Activated naive CD8-positive, alpha-beta T cell treated with anti-CD3 and anti-CD28 coated beads, Interleukin-2, amount 50 U/mL, for 24 hours (primary cell): ENCODE data around the gene SERPINA10.
"Not testable (repeated sequence)": the region's sequence is repeated elsewhere in the genome, so short reads cannot be mapped to it uniquely, and the experiment has no call there.

Experiments
- ATAC-seq: fragments of 150-1000 bp; cut with Tn5 transposase; one replicate; pipeline ENCODE4 v1.10.0; 2021
- DNase-seq: peaks from one replicate; pipeline ENCODE4 v3.0.0; 2021
- H3K27ac Mint-ChIP-seq: one replicate; pipeline ENCODE4 v1.8.0; 2021; ENCODE audit warnings: mild to moderate bottlenecking, mixed read lengths
- H3K27me3 Mint-ChIP-seq: one replicate; pipeline ENCODE4 v1.8.0; 2021; ENCODE audit warnings: mixed read lengths
- H3K36me3 Mint-ChIP-seq: one replicate; pipeline ENCODE4 v1.8.0; 2021; ENCODE audit warnings: low read depth, mixed read lengths
- H3K4me1 Mint-ChIP-seq: one replicate; pipeline ENCODE4 v1.8.0; 2021; ENCODE audit warnings: mixed read lengths
- H3K4me3 Mint-ChIP-seq: one replicate; pipeline ENCODE4 v1.8.0; 2021; ENCODE audit warnings: mild to moderate bottlenecking, moderate library complexity, mixed read lengths
- H3K9me3 Mint-ChIP-seq: one replicate; pipeline ENCODE4 v1.8.0; 2021; ENCODE audit warnings: mixed read lengths

SERPINA10 gene

GRCh38 chr14:94278731-94279130 is 14.3 kb downstream of the SERPINA10 start:
- no peak overlapping the region for H3K4me3 Mint-ChIP-seq
- ATAC-seq, result no peak
- H3K4me1 Mint-ChIP-seq, result no peaks in the 10 kb centered on the region
- no peak for DNase-seq
- H3K27ac Mint-ChIP-seq, result no peak overlapping the region
- no peaks in the 10 kb centered on the region for H3K9me3 Mint-ChIP-seq
- H3K27me3 Mint-ChIP-seq, result peaks cover 5% of the 10 kb centered on the region
- no peaks in the 10 kb centered on the region for H3K36me3 Mint-ChIP-seq

- ATAC-seq, H3K27me3 Mint-ChIP-seq: not testable (repeated sequence)
Observed at GRCh38 chr14:94276898-94277561, 16.0 kb downstream of the SERPINA10 start.

GRCh38 chr14:94269156-94269555 is 23.9 kb downstream of the SERPINA10 start:
- no peak overlapping the region for H3K27ac Mint-ChIP-seq
- H3K27me3 Mint-ChIP-seq, result peaks cover 18% of the 10 kb centered on the region
- no peaks in the 10 kb centered on the region for H3K4me1 Mint-ChIP-seq
- DNase-seq, result no peak
- H3K4me3 Mint-ChIP-seq, result no peak overlapping the region
- no peaks in the 10 kb centered on the region for H3K36me3 Mint-ChIP-seq
- H3K9me3 Mint-ChIP-seq, result no peaks in the 10 kb centered on the region
- ATAC-seq, result no peak

More at GRCh38 chr14:94276898-94277561, 16.0 kb downstream of the SERPINA10 start:
- not testable (repeated sequence) for H3K4me1 Mint-ChIP-seq, DNase-seq, H3K9me3 Mint-ChIP-seq, H3K27ac Mint-ChIP-seq, H3K36me3 Mint-ChIP-seq, H3K4me3 Mint-ChIP-seq

GRCh38 chr14:94268582-94268981 is 24.5 kb downstream of the SERPINA10 start:
- H3K9me3 Mint-ChIP-seq, ATAC-seq, H3K4me3 Mint-ChIP-seq, H3K27ac Mint-ChIP-seq, DNase-seq, H3K4me1 Mint-ChIP-seq, H3K36me3 Mint-ChIP-seq: not testable (repeated sequence)
- H3K27me3 Mint-ChIP-seq, result peaks cover 18% of the 10 kb centered on the region

GRCh38 chr14:94267352-94267751 is 25.7 kb downstream of the SERPINA10 start:
- Mint-ChIP-seq H3K9me3 (peaks cover 16% of the 10 kb centered on the region), H3K4me3 (no peak overlapping the region), H3K4me1 (no peaks in the 10 kb centered on the region), H3K27me3 (peaks cover 18% of the 10 kb centered on the region), H3K36me3 (no peaks in the 10 kb centered on the region), H3K27ac (no peak overlapping the region)
- ATAC-seq (no peak), DNase-seq (no peak)

GRCh38 chr14:94264195-94264594 is 28.9 kb downstream of the SERPINA10 start:
- H3K27ac Mint-ChIP-seq, DNase-seq, H3K4me3 Mint-ChIP-seq, ATAC-seq, H3K4me1 Mint-ChIP-seq, H3K27me3 Mint-ChIP-seq, H3K36me3 Mint-ChIP-seq: not testable (repeated sequence)
- H3K9me3 Mint-ChIP-seq, result peaks cover 19% of the 10 kb centered on the region

- DNase-seq, result no peak
- H3K4me1 Mint-ChIP-seq, result no peaks in the 10 kb centered on the region
- H3K27ac Mint-ChIP-seq, result no peak overlapping the region
- no peak for ATAC-seq
- H3K9me3 Mint-ChIP-seq, result no peaks in the 10 kb centered on the region
- peaks cover 5% of the 10 kb centered on the region for H3K27me3 Mint-ChIP-seq
- H3K4me3 Mint-ChIP-seq, result no peak overlapping the region
- H3K36me3 Mint-ChIP-seq, result no peaks in the 10 kb centered on the region
Observed at GRCh38 chr14:94244182-94244581, 48.9 kb downstream of the SERPINA10 start.

- Mint-ChIP-seq H3K4me3 (no peak overlapping the region), H3K27me3 (no peaks in the 10 kb centered on the region), H3K9me3 (no peaks in the 10 kb centered on the region), H3K36me3 (no peaks in the 10 kb centered on the region), H3K4me1 (peaks cover 2% of the 10 kb centered on the region), H3K27ac (no peak overlapping the region)
- no peak for ATAC-seq
- no peak for DNase-seq
Observed at GRCh38 chr14:94239406-94239805, 53.7 kb downstream of the SERPINA10 start.

- H3K36me3 Mint-ChIP-seq, result no peaks in the 10 kb centered on the region
- H3K27ac Mint-ChIP-seq, result no peak overlapping the region
- H3K4me3 Mint-ChIP-seq, result no peak overlapping the region
- no peaks in the 10 kb centered on the region for H3K27me3 Mint-ChIP-seq
- H3K9me3 Mint-ChIP-seq, result no peaks in the 10 kb centered on the region
- DNase-seq (no peak), ATAC-seq (no peak)
- H3K4me1 Mint-ChIP-seq, result peaks cover 2% of the 10 kb centered on the region
Observed at GRCh38 chr14:94237983-94238382, 55.1 kb downstream of the SERPINA10 start.

GRCh38 chr14:94237046-94237445 is 56.0 kb downstream of the SERPINA10 start:
- Mint-ChIP-seq H3K4me1 (peaks cover 2% of the 10 kb centered on the region), H3K4me3 (no peak overlapping the region), H3K9me3 (no peaks in the 10 kb centered on the region), H3K27ac (no peak overlapping the region), H3K36me3 (no peaks in the 10 kb centered on the region), H3K27me3 (no peaks in the 10 kb centered on the region)
- DNase-seq, result no peak
- no peak for ATAC-seq
